Activated naive CD8-positive, alpha-beta T cell treated with anti-CD3 and anti-CD28 coated beads, Interleukin-2, amount 50 U/mL, for 24 hours (primary cell): Measurements from ENCODE around the gene SPTBN4.
"Not testable (repeated sequence)": the region's sequence is repeated elsewhere in the genome, so short reads cannot be mapped to it uniquely, and the experiment has no call there.

Experiments used
- ATAC-seq: fragments of 150-1000 bp; cut with Tn5 transposase; one replicate; pipeline ENCODE4 v1.10.0; 2021
- DNase-seq: peaks from one replicate; pipeline ENCODE4 v3.0.0; 2021
- H3K27ac Mint-ChIP-seq: one replicate; pipeline ENCODE4 v1.8.0; 2021; ENCODE audit warnings: mild to moderate bottlenecking, mixed read lengths
- H3K27me3 Mint-ChIP-seq: one replicate; pipeline ENCODE4 v1.8.0; 2021; ENCODE audit warnings: mixed read lengths
- H3K36me3 Mint-ChIP-seq: one replicate; pipeline ENCODE4 v1.8.0; 2021; ENCODE audit warnings: low read depth, mixed read lengths
- H3K4me1 Mint-ChIP-seq: one replicate; pipeline ENCODE4 v1.8.0; 2021; ENCODE audit warnings: mixed read lengths
- H3K4me3 Mint-ChIP-seq: one replicate; pipeline ENCODE4 v1.8.0; 2021; ENCODE audit warnings: mild to moderate bottlenecking, moderate library complexity, mixed read lengths
- H3K9me3 Mint-ChIP-seq: one replicate; pipeline ENCODE4 v1.8.0; 2021; ENCODE audit warnings: mixed read lengths

Gene SPTBN4

DNA sequence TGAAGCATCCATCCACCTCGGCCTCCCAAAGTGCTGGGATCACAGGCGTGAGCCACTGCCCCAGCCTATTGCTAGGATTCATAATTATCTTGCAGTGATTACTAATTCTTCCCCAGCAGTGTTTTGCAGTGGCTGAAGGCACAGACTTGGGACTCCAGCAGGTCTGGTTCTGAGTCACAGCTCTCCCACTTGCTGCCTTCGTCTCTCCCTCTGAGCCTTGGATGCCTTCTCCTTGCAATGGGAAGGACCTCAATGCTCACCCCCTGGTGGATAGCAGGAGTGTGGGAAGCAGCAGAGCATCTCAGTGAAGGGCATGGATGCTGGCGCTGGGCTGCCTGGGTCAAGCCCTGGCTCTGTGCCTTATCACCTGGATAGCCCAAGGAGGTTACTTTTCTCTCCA is 72.3 kb downstream of the SPTBN4 start:
- Mint-ChIP-seq H3K27me3 (no peaks in the 10 kb centered on the region), H3K4me3 (no peak overlapping the region), H3K4me1 (no peaks in the 10 kb centered on the region), H3K36me3 (no peaks in the 10 kb centered on the region), H3K27ac (no peak overlapping the region), H3K9me3 (no peaks in the 10 kb centered on the region)
- no peak for ATAC-seq
- DNase-seq: no peak

DNA sequence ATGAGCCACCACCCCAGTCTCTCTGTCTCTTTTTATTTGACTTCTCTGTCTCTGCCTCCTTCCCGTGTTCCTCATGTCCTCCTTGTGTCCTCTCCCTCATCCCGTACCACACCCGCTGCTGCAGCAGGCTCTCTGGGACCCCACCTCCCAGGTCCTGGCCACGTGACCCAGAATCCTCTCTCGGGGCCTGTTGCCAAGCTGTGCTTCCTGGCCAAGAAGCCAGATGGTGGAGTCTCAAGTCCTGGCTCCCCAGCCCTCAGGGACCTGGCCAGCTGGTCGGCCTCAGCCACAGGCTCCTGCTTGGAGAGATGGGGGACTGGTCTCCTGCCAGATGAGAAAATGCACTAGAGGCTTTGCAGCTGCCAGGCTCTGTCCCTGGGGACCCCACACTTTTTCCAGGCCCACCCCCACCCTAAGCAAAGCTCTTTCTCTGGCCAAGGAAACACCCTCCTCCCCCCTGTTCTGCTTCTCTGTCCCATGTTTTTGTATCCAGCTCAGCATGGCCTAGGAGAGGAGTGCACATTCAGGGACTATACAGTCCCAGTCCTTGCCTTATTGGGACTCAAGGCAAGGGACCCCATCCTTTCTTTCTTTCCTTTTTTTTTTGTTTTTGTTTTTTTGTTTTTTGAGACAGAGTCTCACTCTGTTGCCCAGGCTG is 75.5 kb downstream of the SPTBN4 start:
- Mint-ChIP-seq H3K9me3 (no peaks in the 10 kb centered on the region), H3K27ac (no peak overlapping the region), H3K36me3 (no peaks in the 10 kb centered on the region), H3K4me1 (no peaks in the 10 kb centered on the region), H3K27me3 (peaks cover 6% of the 10 kb centered on the region), H3K4me3 (no peak overlapping the region)
- ATAC-seq: no peak
- DNase-seq: no peak

DNA sequence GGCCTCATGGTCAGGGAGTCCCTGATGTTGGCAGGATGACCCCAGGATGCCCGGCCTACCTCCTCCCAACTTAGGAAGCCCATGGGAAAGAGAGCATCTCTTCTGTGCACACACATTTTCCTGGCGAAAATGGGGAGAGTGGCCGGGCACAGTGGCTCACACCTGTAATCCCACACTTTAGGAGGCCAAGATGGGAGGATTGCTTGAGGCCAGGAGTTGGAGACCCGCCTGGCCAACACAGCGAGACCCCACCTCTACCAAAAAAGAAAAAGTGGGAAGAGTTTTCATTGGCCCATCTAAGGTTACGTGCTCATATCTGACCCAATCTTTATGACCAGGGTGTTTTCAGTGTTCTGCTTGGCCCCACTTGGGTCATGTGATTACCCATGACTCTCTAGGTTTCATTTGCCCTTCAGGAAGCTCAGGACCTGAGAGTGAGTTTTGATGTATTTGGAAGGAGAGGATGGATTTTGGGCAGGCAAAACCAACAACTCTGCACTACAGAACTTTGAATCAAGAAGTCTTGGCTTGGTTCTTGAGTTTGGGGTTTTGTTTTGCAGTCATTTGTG is 76.3 kb downstream of the SPTBN4 start:
- H3K9me3 Mint-ChIP-seq: no peaks in the 10 kb centered on the region

DNA sequence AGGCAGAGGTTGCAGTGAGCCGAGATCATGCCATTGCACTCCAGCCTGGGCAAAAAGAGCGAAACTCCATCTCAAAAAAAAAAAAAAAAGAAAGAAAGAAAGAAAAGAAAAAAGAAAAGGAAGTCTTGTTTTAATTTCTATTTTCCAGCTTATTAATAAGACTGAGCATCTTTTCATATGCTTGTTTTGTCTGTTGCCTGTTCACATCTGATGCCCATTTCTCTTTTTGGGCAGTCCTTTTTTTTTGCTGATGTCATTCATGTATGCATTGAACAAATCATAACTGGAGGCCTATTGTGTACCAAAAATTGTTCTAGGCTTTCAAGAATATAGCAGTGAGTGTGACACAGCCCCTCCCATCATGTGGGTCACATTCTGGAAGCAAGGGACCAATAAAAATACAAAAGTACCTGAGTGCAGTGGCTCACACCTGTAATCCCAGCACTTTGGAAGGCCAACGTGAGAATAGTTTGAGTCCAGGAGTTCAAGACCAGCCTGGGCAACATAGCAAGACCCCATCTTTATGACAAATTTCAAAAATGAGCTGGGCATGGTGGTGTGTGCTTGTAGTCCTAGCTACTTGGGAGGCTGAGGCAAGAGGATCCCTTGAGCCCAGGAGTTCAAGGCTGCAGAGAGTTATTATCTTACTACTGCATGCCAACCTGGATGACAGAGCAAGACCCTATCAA is 79.5 kb downstream of the SPTBN4 start:
- not testable (repeated sequence) for H3K9me3 Mint-ChIP-seq, ATAC-seq, H3K4me1 Mint-ChIP-seq, H3K4me3 Mint-ChIP-seq, DNase-seq, H3K36me3 Mint-ChIP-seq, H3K27ac Mint-ChIP-seq
- peaks cover 32% of the 10 kb centered on the region for H3K27me3 Mint-ChIP-seq

More for the DNA sequence above, 76.3 kb downstream of the SPTBN4 start:
- ATAC-seq (no peak), DNase-seq (no peak)
- Mint-ChIP-seq H3K27me3 (peaks cover 11% of the 10 kb centered on the region), H3K4me3 (no peak overlapping the region), H3K36me3 (no peaks in the 10 kb centered on the region), H3K4me1 (no peaks in the 10 kb centered on the region), H3K27ac (no peak overlapping the region)

DNA sequence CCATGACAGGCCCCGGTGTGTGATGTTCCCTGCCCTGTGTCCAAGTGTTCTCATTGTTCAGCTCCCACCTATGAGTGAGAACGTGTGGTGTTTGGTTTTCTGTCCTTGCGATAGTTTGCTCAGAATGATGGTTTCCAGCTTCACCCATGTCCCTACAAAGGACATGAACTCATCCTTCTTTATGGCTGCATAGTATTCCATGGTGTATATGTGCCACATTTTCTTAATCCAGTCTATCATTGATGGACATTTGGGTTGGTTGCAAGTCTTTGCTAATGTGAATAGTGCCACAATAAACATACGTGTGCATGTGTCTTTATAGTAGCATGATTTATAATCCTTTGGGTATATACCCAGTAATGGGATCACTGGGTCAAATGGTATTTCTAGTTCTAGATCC is 80.4 kb downstream of the SPTBN4 start:
- not testable (repeated sequence) for DNase-seq, H3K4me1 Mint-ChIP-seq, H3K27ac Mint-ChIP-seq, H3K9me3 Mint-ChIP-seq, H3K36me3 Mint-ChIP-seq, H3K4me3 Mint-ChIP-seq, ATAC-seq
- H3K27me3 Mint-ChIP-seq: peaks cover 36% of the 10 kb centered on the region

DNA sequence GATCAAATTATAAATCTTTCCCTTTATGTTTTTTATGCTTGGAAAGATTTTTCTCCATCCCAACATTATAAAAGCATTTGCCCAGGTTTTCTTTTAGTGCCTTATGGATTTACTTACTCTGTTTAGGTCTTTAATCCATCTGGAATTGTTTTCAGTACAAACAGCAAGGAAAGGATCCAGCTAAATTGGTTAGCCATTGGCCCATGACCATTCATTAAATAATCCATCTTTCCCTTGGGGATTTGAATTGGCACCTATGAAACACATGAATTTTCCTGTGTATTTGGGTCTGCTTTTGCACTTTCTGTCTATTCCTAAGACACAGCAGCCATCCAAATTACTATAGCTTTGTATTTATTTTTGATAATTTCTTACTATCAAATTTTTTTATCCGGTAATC is 81.0 kb downstream of the SPTBN4 start:
- no peak for ATAC-seq
- DNase-seq: no peak
- Mint-ChIP-seq H3K27ac (no peak overlapping the region), H3K36me3 (no peaks in the 10 kb centered on the region), H3K4me1 (peaks cover 8% of the 10 kb centered on the region), H3K4me3 (no peak overlapping the region), H3K9me3 (no peaks in the 10 kb centered on the region), H3K27me3 (peaks cover 40% of the 10 kb centered on the region)

DNA sequence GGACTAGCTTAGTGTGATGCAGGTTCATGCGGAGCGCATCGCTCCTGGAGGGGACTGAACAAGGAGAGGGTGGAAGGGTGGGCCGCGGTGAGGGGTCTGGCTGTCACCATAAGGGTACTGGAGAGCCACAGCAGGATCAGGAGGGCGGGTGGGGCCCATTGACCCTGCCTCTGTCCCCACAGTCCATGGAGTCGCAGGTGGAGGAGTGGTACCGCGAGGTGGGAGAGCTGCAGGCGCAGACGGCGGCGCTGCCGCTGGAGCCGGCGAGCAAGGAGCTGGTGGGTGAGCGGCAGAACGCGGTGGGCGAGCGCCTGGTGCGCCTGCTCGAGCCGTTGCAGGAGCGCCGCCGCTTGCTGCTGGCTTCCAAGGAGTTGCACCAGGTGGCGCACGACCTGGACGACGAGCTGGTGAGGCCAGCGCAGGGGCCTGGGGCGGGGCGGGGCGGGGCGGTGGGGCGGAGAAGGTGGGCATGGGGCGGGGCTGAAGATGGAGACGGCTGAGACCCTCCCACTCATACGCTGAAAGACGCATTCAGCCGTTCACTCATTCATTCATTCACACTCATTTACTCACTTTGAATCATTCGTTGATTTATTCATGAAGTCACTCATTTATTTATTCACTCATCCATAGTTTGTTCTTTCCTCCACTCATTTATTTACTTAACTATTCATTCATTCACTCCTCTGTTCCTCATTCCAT is 82.4 kb downstream of the SPTBN4 start:
- no peaks in the 10 kb centered on the region for H3K9me3 Mint-ChIP-seq
- no peak overlapping the region for H3K27ac Mint-ChIP-seq
- peak; percentile 95 for ATAC-seq
- DNase-seq: peak; percentile 81
- no peaks in the 10 kb centered on the region for H3K36me3 Mint-ChIP-seq
- H3K27me3 Mint-ChIP-seq: peaks cover 51% of the 10 kb centered on the region
- H3K4me1 Mint-ChIP-seq: peaks cover 8% of the 10 kb centered on the region
- H3K4me3 Mint-ChIP-seq: peak overlapping the region; percentile 7

DNA sequence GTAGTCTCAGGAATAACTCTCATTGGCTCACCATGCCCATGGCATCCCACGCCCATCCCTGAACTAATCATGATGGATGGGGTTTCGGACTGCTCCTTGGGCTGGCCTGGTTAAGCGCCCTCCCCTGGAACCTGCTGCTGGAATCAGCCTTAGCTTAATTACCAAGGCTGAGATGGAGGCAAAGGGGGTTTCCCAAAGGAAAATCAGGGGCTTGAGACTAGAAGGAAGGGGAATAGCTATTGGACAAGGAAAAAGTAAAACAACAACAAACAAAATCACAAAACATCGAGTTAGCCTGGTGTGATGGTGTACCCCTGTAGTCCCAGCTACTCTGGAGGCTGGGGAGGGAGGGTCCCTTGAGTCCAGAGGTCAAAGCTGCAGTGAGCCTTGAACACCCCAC is 84.2 kb downstream of the SPTBN4 start:
- peaks cover 62% of the 10 kb centered on the region for H3K27me3 Mint-ChIP-seq
- ATAC-seq (no peak), DNase-seq (no peak)
- no peak overlapping the region for H3K4me3 Mint-ChIP-seq
- H3K36me3 Mint-ChIP-seq: no peaks in the 10 kb centered on the region
- H3K9me3 Mint-ChIP-seq: no peaks in the 10 kb centered on the region
- H3K4me1 Mint-ChIP-seq: peaks cover 8% of the 10 kb centered on the region
- no peak overlapping the region for H3K27ac Mint-ChIP-seq

DNA sequence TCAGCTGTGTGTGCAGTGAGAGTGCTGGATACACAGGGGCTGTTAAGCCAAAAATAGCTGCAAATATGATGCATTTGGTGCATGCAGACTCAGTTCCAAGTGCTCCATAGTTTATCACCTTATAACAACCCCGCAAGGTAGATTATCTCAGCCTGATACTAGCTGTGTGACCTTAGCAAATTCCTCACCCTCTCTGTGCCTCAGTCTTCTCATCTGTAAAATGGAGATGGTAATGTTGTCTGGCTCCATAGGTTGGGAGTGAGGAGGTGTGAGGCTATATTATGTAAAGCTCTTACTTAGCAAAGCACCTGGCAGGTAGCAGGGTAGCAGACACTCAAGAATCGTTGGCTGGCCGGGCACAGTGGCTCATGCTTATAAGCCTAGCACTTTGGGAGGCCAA is 86.0 kb downstream of the SPTBN4 start:
- Mint-ChIP-seq H3K4me3 (no peak overlapping the region), H3K27ac (no peak overlapping the region), H3K27me3 (peaks cover 52% of the 10 kb centered on the region), H3K4me1 (peaks cover 8% of the 10 kb centered on the region), H3K9me3 (no peaks in the 10 kb centered on the region), H3K36me3 (no peaks in the 10 kb centered on the region)
- ATAC-seq (no peak), DNase-seq (no peak)

DNA sequence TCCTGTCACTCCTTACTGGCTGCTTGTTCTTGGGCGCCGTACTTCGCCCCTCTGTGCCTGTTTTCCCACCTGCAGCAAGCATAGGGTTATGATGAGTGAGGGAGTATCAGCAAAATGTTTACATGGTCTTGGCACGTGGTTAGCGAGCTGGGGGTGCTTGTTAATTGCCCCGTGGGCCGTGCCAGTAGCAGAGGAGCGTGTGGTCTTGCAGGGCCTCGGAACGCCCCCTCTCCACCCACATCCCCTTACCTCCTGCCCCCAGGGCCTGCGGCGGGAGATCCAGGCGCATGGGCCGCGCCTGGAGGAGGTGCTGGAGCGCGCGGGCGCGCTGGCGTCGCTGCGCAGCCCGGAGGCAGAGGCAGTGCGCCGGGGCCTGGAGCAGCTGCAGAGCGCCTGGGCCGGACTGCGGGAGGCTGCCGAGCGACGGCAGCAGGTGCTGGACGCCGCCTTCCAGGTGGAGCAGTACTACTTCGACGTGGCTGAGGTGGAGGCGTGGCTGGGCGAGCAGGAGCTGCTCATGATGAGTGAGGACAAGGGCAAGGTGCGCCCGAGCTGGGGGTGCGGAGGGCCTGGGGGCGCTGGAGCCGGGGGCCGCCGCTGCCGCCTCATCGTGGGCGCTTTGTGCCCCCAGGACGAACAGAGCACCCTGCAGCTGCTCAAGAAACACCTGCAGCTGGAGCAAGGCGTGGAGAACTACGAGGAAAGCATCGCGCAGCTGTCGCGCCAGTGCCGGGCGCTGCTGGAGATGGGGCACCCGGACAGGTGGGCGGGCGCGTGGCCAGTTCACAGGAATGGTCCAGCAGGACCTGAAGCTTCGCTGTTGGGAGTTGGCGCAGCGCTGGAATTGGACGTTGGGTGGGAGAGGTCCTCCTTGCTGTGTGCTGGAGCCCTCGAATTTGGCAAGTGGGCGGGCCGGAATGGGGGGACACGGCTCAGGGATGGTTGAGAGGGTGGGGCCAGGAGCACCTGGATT is 87.4 kb downstream of the SPTBN4 start:
- Mint-ChIP-seq H3K27me3 (peaks cover 46% of the 10 kb centered on the region), H3K36me3 (no peaks in the 10 kb centered on the region), H3K4me3 (no peak overlapping the region), H3K9me3 (no peaks in the 10 kb centered on the region), H3K4me1 (peaks cover 4% of the 10 kb centered on the region), H3K27ac (no peak overlapping the region)
- ATAC-seq (no peak), DNase-seq (no peak)

DNA sequence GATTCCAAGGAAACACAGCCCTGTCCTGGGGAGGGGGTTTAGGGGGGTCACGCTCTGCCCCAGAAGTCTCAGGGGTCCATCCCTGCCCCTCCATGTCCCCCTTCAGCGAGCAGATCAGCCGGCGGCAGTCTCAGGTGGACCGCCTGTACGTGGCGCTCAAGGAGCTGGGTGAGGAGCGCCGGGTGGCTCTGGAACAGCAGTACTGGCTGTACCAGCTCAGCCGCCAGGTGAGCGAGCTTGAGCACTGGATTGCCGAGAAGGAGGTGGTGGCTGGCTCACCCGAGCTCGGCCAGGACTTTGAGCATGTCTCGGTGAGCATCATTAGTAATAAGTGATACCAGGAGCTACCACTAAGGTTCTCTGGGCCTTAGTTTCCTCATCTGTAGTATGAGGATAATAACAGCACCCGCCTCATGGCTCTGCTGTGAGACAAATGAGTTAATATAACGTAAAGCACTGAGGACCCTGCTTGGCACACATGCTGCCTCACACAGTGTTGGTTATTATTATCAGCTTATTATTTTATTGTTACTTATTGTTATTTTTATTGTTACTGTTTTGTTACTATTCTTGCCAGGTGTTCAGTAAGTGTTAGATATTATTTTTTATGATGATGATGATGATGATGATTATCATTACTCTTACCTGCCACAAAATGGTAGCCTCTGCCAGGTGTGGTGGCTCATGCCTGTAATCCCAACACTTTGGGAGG is 89.3 kb downstream of the SPTBN4 start:
- H3K9me3 Mint-ChIP-seq: no peaks in the 10 kb centered on the region
- no peak overlapping the region for H3K4me3 Mint-ChIP-seq
- H3K27me3 Mint-ChIP-seq: peaks cover 39% of the 10 kb centered on the region
- peaks cover 3% of the 10 kb centered on the region for H3K4me1 Mint-ChIP-seq
- ATAC-seq: no peak
- H3K36me3 Mint-ChIP-seq: no peaks in the 10 kb centered on the region
- no peak overlapping the region for H3K27ac Mint-ChIP-seq
- DNase-seq: no peak

DNA sequence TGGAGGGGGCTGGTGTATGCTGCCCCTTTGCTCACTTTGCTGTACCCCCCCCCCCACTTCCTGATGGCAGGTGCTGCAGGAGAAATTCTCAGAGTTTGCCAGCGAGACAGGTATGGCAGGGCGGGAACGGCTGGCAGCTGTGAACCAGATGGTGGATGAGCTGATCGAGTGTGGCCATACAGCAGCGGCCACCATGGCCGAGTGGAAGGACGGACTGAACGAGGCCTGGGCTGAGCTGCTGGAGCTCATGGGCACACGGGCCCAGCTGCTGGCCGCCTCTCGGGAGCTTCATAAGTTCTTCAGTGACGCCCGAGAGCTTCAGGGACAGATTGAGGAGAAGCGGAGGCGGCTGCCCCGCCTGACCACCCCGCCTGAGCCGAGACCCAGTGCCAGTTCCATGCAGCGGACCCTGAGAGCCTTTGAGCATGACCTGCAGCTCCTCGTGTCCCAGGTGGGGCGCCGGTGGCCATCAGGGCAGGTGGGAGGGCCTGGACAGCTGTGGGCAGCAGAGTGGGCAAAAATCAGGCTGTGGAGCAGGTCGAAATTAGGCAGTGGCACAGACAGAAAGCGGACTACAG is 90.2 kb downstream of the SPTBN4 start:
- H3K9me3 Mint-ChIP-seq: no peaks in the 10 kb centered on the region
- no peak for DNase-seq
- H3K27me3 Mint-ChIP-seq: peaks cover 36% of the 10 kb centered on the region
- no peaks in the 10 kb centered on the region for H3K36me3 Mint-ChIP-seq
- ATAC-seq: no peak
- no peak overlapping the region for H3K27ac Mint-ChIP-seq
- H3K4me1 Mint-ChIP-seq: peaks cover 6% of the 10 kb centered on the region
- H3K4me3 Mint-ChIP-seq: no peak overlapping the region

DNA sequence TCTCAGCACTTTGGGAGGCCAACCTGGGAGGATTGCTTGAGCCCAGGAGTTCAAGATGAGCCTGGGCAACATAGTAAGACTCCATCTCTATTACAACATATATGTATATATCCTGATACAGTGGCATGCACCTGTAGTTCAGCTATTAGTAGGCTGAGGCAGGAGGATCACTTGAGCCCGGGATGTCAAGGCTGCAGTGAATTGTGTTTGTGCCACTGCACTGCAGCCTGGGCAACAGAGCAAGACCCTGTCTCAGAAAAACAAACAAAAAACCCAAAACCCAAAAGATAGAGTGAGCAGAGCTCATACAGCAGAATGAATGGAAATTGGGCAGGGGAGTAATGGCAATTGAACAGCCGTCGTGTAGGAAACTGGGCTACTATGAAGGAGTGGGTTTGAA is 92.6 kb downstream of the SPTBN4 start:
- ATAC-seq (no peak), DNase-seq (no peak)
- Mint-ChIP-seq H3K4me1 (peaks cover 6% of the 10 kb centered on the region), H3K4me3 (no peak overlapping the region), H3K27me3 (peaks cover 27% of the 10 kb centered on the region), H3K9me3 (no peaks in the 10 kb centered on the region), H3K36me3 (no peaks in the 10 kb centered on the region), H3K27ac (no peak overlapping the region)
